ENCODE results near the gene PNPLA3. TPM values are rescaled to one million over a fixed set of nuclear protein-coding genes. Genes with fewer than 3 reads are reported as not detected.

The PNPLA3 gene
- total RNA-seq, 2 experiments from 2014 or later = 0.54 to 0.55 TPM

GRCh38 chr22:43969989-43970755 lies 46.6 kb downstream of the PNPLA3 start:
- Mint-ChIP-seq H3K27ac (no peak overlapping the region), H3K27me3 (no peaks in the 10 kb centered on the region), H3K36me3 (ENCODE audit: low read depth) (peaks cover 32% of the 10 kb centered on the region), H3K4me1 (no peaks in the 10 kb centered on the region), H3K4me3 (no peak overlapping the region), H3K9me3 (ENCODE audit: low read depth) (no peaks in the 10 kb centered on the region)
- POLR2A ChIA-PET = interaction anchor here (0.6 kb wide), 1 partner anchor 44 kb away, joined by 3 read pairs; no protein-coding TSS in a partner anchor
- CTCF ChIA-PET = no interaction called here
- no peak for ATAC-seq
- intact Hi-C loops (cut with DNase I, micrococcal nuclease) = no loop called here
- DNase-seq = no peak

GRCh38 chr22:43971112-43971511 lies 47.5 kb downstream of the PNPLA3 start:
- no peak for ATAC-seq
- no peak overlapping the region for H3K4me3 Mint-ChIP-seq
- H3K27ac Mint-ChIP-seq = no peak overlapping the region
- intact Hi-C loops (cut with DNase I, micrococcal nuclease) = no loop called here
- peaks cover 34% of the 10 kb centered on the region for H3K36me3 Mint-ChIP-seq (ENCODE audit: low read depth)
- CTCF ChIA-PET = no interaction called here
- POLR2A ChIA-PET = interaction anchor here (0.6 kb wide), 1 partner anchor 45 kb away, joined by 3 read pairs; no protein-coding TSS in a partner anchor
- H3K9me3 Mint-ChIP-seq (ENCODE audit: low read depth) = no peaks in the 10 kb centered on the region
- no peaks in the 10 kb centered on the region for H3K4me1 Mint-ChIP-seq
- no peaks in the 10 kb centered on the region for H3K27me3 Mint-ChIP-seq
- no peak for DNase-seq

- intact Hi-C loops (cut with DNase I, micrococcal nuclease) = no loop called here
- H3K27me3 Mint-ChIP-seq = no peaks in the 10 kb centered on the region
- ChIA-PET POLR2A (no interaction called here), CTCF (interaction anchor here (1.0 to 1.1 kb wide), 3 partner anchors 11 to 20 kb away, joined by 3 to 4 read pairs (median 3); no protein-coding TSS in a partner anchor)
- no peak for ATAC-seq
- H3K27ac Mint-ChIP-seq = no peak overlapping the region
- peaks cover 36% of the 10 kb centered on the region for H3K36me3 Mint-ChIP-seq (ENCODE audit: low read depth)
- H3K4me1 Mint-ChIP-seq = no peaks in the 10 kb centered on the region
- H3K4me3 Mint-ChIP-seq = no peak overlapping the region
- no peaks in the 10 kb centered on the region for H3K9me3 Mint-ChIP-seq (ENCODE audit: low read depth)
- no peak for DNase-seq
These were observed 49.4 kb downstream of the PNPLA3 start for GRCh38 chr22:43972931-43973462.

- no peaks in the 10 kb centered on the region for H3K9me3 Mint-ChIP-seq (ENCODE audit: low read depth)
- H3K4me1 Mint-ChIP-seq = no peaks in the 10 kb centered on the region
- intact Hi-C loops (cut with DNase I, micrococcal nuclease) = no loop called here
- peaks cover 34% of the 10 kb centered on the region for H3K36me3 Mint-ChIP-seq (ENCODE audit: low read depth)
- DNase-seq (no peak), ATAC-seq (no peak)
- H3K27ac Mint-ChIP-seq = no peak overlapping the region
- CTCF ChIA-PET = interaction anchor here (1.0 kb wide), 1 partner anchor 653 kb away, joined by 3 read pairs; no protein-coding TSS in a partner anchor
- H3K27me3 Mint-ChIP-seq = no peaks in the 10 kb centered on the region
- POLR2A ChIA-PET = no interaction called here
- H3K4me3 Mint-ChIP-seq = no peak overlapping the region
These were observed 50.5 kb downstream of the PNPLA3 start for GRCh38 chr22:43974028-43974545.

GRCh38 chr22:43975041-43975440 lies 51.4 kb downstream of the PNPLA3 start:
- ATAC-seq = no peak
- H3K4me1 Mint-ChIP-seq = no peaks in the 10 kb centered on the region
- H3K27me3 Mint-ChIP-seq = no peaks in the 10 kb centered on the region
- H3K27ac Mint-ChIP-seq = no peak overlapping the region
- H3K4me3 Mint-ChIP-seq = no peak overlapping the region
- H3K9me3 Mint-ChIP-seq (ENCODE audit: low read depth) = no peaks in the 10 kb centered on the region
- peaks cover 35% of the 10 kb centered on the region for H3K36me3 Mint-ChIP-seq (ENCODE audit: low read depth)
- CTCF ChIA-PET = interaction anchor here (1.0 kb wide), 1 partner anchor 652 kb away, joined by 3 read pairs; no protein-coding TSS in a partner anchor
- intact Hi-C loops (cut with DNase I, micrococcal nuclease) = no loop called here
- POLR2A ChIA-PET = no interaction called here
- DNase-seq = no peak

- Mint-ChIP-seq H3K4me1 (no peaks in the 10 kb centered on the region), H3K4me3 (no peak overlapping the region), H3K27me3 (no peaks in the 10 kb centered on the region), H3K9me3 (ENCODE audit: low read depth) (no peaks in the 10 kb centered on the region), H3K36me3 (ENCODE audit: low read depth) (peaks cover 46% of the 10 kb centered on the region), H3K27ac (no peak overlapping the region)
- POLR2A ChIA-PET = no interaction called here
- intact Hi-C loops (cut with DNase I, micrococcal nuclease) = no loop called here
- no peak for DNase-seq
- ATAC-seq = no peak
- CTCF ChIA-PET = interaction anchor here (1.6 kb wide), 1 partner anchor 16 kb away, joined by 5 read pairs; no protein-coding TSS in a partner anchor
These were observed 53.5 kb downstream of the PNPLA3 start for GRCh38 chr22:43976861-43977795.

GRCh38 chr22:43978558-43978957 lies 55.0 kb downstream of the PNPLA3 start:
- no peak for ATAC-seq
- H3K4me3 Mint-ChIP-seq = no peak overlapping the region
- H3K36me3 Mint-ChIP-seq (ENCODE audit: low read depth) = peaks cover 46% of the 10 kb centered on the region
- H3K27ac Mint-ChIP-seq = no peak overlapping the region
- H3K9me3 Mint-ChIP-seq (ENCODE audit: low read depth) = no peaks in the 10 kb centered on the region
- POLR2A ChIA-PET = no interaction called here
- CTCF ChIA-PET = interaction anchor here (1.6 kb wide), 1 partner anchor 15 kb away, joined by 5 read pairs; no protein-coding TSS in a partner anchor
- no peaks in the 10 kb centered on the region for H3K27me3 Mint-ChIP-seq
- intact Hi-C loops (cut with DNase I, micrococcal nuclease) = no loop called here
- DNase-seq = no peak
- no peaks in the 10 kb centered on the region for H3K4me1 Mint-ChIP-seq

- Mint-ChIP-seq H3K27ac (no peak overlapping the region), H3K9me3 (ENCODE audit: low read depth) (no peaks in the 10 kb centered on the region), H3K36me3 (ENCODE audit: low read depth) (peaks cover 47% of the 10 kb centered on the region), H3K4me1 (no peaks in the 10 kb centered on the region), H3K27me3 (no peaks in the 10 kb centered on the region), H3K4me3 (no peak overlapping the region)
- CTCF ChIA-PET = no interaction called here
- intact Hi-C loops (cut with DNase I, micrococcal nuclease) = no loop called here
- POLR2A ChIA-PET = no interaction called here
- ATAC-seq (no peak), DNase-seq (no peak)
These were observed 57.0 kb downstream of the PNPLA3 start for GRCh38 chr22:43980579-43980978.

- DNase-seq (no peak), ATAC-seq (no peak)
- no peaks in the 10 kb centered on the region for H3K9me3 Mint-ChIP-seq (ENCODE audit: low read depth)
- no peaks in the 10 kb centered on the region for H3K4me1 Mint-ChIP-seq
- no peak overlapping the region for H3K27ac Mint-ChIP-seq
- no peak overlapping the region for H3K4me3 Mint-ChIP-seq
- H3K27me3 Mint-ChIP-seq = no peaks in the 10 kb centered on the region
- intact Hi-C loops (cut with DNase I, micrococcal nuclease) = no loop called here
- peaks cover 45% of the 10 kb centered on the region for H3K36me3 Mint-ChIP-seq (ENCODE audit: low read depth)
- CTCF ChIA-PET = interaction anchor here (0.6 kb wide), 1 partner anchor 12 kb away, joined by 3 read pairs; no protein-coding TSS in a partner anchor
- POLR2A ChIA-PET = interaction anchor here (0.7 kb wide), 1 partner anchor 568 kb away, joined by 3 read pairs; no protein-coding TSS in a partner anchor
These were observed 57.4 kb downstream of the PNPLA3 start for GRCh38 chr22:43980996-43981395.

GRCh38 chr22:43983808-43984207 lies 60.2 kb downstream of the PNPLA3 start:
- Mint-ChIP-seq H3K9me3 (ENCODE audit: low read depth) (no peaks in the 10 kb centered on the region), H3K27me3 (no peaks in the 10 kb centered on the region), H3K36me3 (ENCODE audit: low read depth) (peaks cover 52% of the 10 kb centered on the region), H3K27ac (no peak overlapping the region), H3K4me1 (no peaks in the 10 kb centered on the region), H3K4me3 (no peak overlapping the region)
- POLR2A ChIA-PET = no interaction called here
- CTCF ChIA-PET = interaction anchor here (1.5 kb wide), 1 partner anchor 10 kb away, joined by 6 read pairs; no protein-coding TSS in a partner anchor
- ATAC-seq (no peak), DNase-seq (no peak)
- intact Hi-C loops (cut with DNase I, micrococcal nuclease) = no loop called here

GRCh38 chr22:43985532-43985931 lies 61.9 kb downstream of the PNPLA3 start:
- H3K36me3 Mint-ChIP-seq (ENCODE audit: low read depth) = peaks cover 46% of the 10 kb centered on the region
- no peak overlapping the region for H3K4me3 Mint-ChIP-seq
- intact Hi-C loops (cut with DNase I, micrococcal nuclease) = no loop called here
- H3K4me1 Mint-ChIP-seq = no peaks in the 10 kb centered on the region
- CTCF ChIA-PET = interaction anchor here (0.6 to 0.7 kb wide), 2 partner anchors 8 to 640 kb away, joined by 3 to 4 read pairs; no protein-coding TSS in a partner anchor
- no peaks in the 10 kb centered on the region for H3K9me3 Mint-ChIP-seq (ENCODE audit: low read depth)
- H3K27me3 Mint-ChIP-seq = no peaks in the 10 kb centered on the region
- H3K27ac Mint-ChIP-seq = no peak overlapping the region
- no peak for ATAC-seq
- POLR2A ChIA-PET = interaction anchor here (0.6 kb wide), 1 partner anchor 282 kb away, joined by 3 read pairs; no protein-coding TSS in a partner anchor
- DNase-seq = no peak

All from activated CD4-positive, alpha-beta T cell treated with anti-CD3 and anti-CD28 coated beads for 36 hours (primary cell).